OCI-LY7 (cell line): ENCODE data around the gene TANC1. TPM values are rescaled to one million over a fixed set of nuclear protein-coding genes. Genes with fewer than 3 reads are reported as not detected.

Source experiments
- BruUV-seq: library from RNA; stranded (reverse); fragments of 400-500 nt; replicated peaks from 2 replicates; lab custom pipeline; 2021; lab: Mats Ljungman, UMichigan
- CTCF ChIA-PET: fragments of 300-600 bp; sonication (Branson Sonifier 250); formaldehyde crosslinking; loops from one replicate; lab custom pipeline; 2022; ENCODE audit warnings: antibody characterized with exemption; ENCODE audit not compliant: unreplicated experiment; lab: Charles Lee
- POLR2A ChIA-PET: fragments of 300-600 bp; sonication (Branson Sonifier 250); formaldehyde crosslinking; loops from one replicate; lab custom pipeline; 2022; ENCODE audit warnings: antibody characterized with exemption; lab: Charles Lee
- DNase-seq: peaks from one replicate; pipeline ENCODE4 v3.0.0-alpha.2; 2015; ENCODE audit warnings: low spot score
- H2AFZ ChIP-seq: fragments of 200-600 bp; sonication (generic), shearing (Covaris generic); 2 replicates; pipeline ENCODE4 v1.6.1; 2014; ENCODE audit warnings: mild to moderate bottlenecking, antibody characterized with exemption, low read length, moderate library complexity
- H3K27ac ChIP-seq: fragments of 200-600 bp; sonication (generic); 2 replicates; pipeline ENCODE4 v1.5.1; 2014; ENCODE audit warnings: mixed run types, low read depth, mild to moderate bottlenecking, moderate library complexity, low read length, inconsistent platforms; ENCODE audit not compliant: poor library complexity, severe bottlenecking
- H3K36me3 ChIP-seq: fragments of 200-600 bp; sonication (generic); 2 replicates; pipeline ENCODE4 v1.6.1; 2014; ENCODE audit warnings: mild to moderate bottlenecking, antibody characterized with exemption, low read length, moderate library complexity, mixed read lengths; ENCODE audit not compliant: insufficient read depth
- H3K4me1 ChIP-seq: fragments of 200-600 bp; sonication (generic); 2 replicates; pipeline ENCODE4 v1.5.1; 2014; ENCODE audit warnings: mild to moderate bottlenecking, low read length; ENCODE audit not compliant: insufficient read depth, poor library complexity, severe bottlenecking
- H3K4me2 ChIP-seq: fragments of 200-600 bp; sonication (generic); 2 replicates; pipeline ENCODE4 v1.6.1; 2014; ENCODE audit warnings: mild to moderate bottlenecking, low read length
- H3K4me3 ChIP-seq: fragments of 200-600 bp; sonication (generic); 2 replicates; pipeline ENCODE4 v1.5.1; 2014; ENCODE audit warnings: mild to moderate bottlenecking, low read depth, low read length; ENCODE audit not compliant: poor library complexity, severe bottlenecking
- H3K79me2 ChIP-seq: fragments of 200-600 bp; sonication (generic); 2 replicates; pipeline ENCODE4 v1.6.1; 2016; ENCODE audit warnings: low read depth, mild to moderate bottlenecking, low read length, moderate library complexity, mixed read lengths; ENCODE audit not compliant: insufficient read depth
- H3K9me2 ChIP-seq: fragments of 200-600 bp; sonication (generic); 2 replicates; pipeline ENCODE4 v1.6.1; 2016; ENCODE audit warnings: mild to moderate bottlenecking, low read length, mixed read lengths; ENCODE audit not compliant: insufficient read depth
- H3K9me3 ChIP-seq: fragments of 200-600 bp; sonication (generic); 2 replicates; pipeline ENCODE4 v1.6.1; 2014; ENCODE audit warnings: mild to moderate bottlenecking, mixed run types, low read length, mixed read lengths
- H4K20me1 ChIP-seq: fragments of 200-600 bp; sonication (generic); 2 replicates; pipeline ENCODE4 v1.6.1; 2014; ENCODE audit warnings: mild to moderate bottlenecking, antibody characterized with exemption, low read length, moderate library complexity, mixed read lengths; ENCODE audit not compliant: insufficient read depth
- CTCF ChIP-seq: fragments of 200-600 bp; sonication (generic); conservative IDR thresholded peaks from 2 replicates; pipeline ENCODE4 v1.5.1; 2014; ENCODE audit warnings: mild to moderate bottlenecking, antibody characterized with exemption, low read length, moderate library complexity, mixed read lengths
- EZH2phosphoT487 ChIP-seq: fragments of 200-600 bp; sonication (generic); IDR thresholded peaks from 2 replicates; pipeline ENCODE4 v1.6.1; 2018; ENCODE audit warnings: low read depth, borderline replicate concordance, mild to moderate bottlenecking, mixed run types, antibody characterized with exemption, low read length, moderate library complexity, mixed read lengths
- intact Hi-C: fragments of 100-400 bp; cut with micrococcal nuclease; formaldehyde crosslinking; loops from one replicate; pipeline ENCODE4 v1.10.0; 2022; ENCODE audit not compliant: unreplicated experiment
- total RNA-seq, 2 experiments: library from RNA; depleted of rRNA in 1 of 2; stranded (reverse); fragments of >200 nt in 1 of 2; shearing (Covaris generic) in 1 of 2; gene quantifications; 2 replicates each; pipeline ENCODE4 v1.2.3, GENCODE V29; 2014 to 2022

TANC1 gene
- total RNA-seq, 2 experiments from 2014 or later, result 0.04 TPM; not detected in 1

GRCh38 chr2:159050426-159050825 lies 82.0 kb downstream of the TANC1 start:
- no TSS peak for BruUV-seq
- H3K4me2 ChIP-seq, result no peak overlapping the region
- TF ChIP-seq EZH2phosphoT487 (no peak), CTCF (no peak)
- intact Hi-C loops, result no loop called here
- no peaks in the 10 kb centered on the region for H3K36me3 ChIP-seq
- no peak for DNase-seq
- ChIA-PET POLR2A (no interaction called here), CTCF (no interaction called here)
- no peaks in the 10 kb centered on the region for H3K9me3 ChIP-seq
- H2AFZ ChIP-seq, result no peak overlapping the region
- no peak overlapping the region for H3K27ac ChIP-seq
- no peaks in the 10 kb centered on the region for H3K9me2 ChIP-seq
- no peaks in the 10 kb centered on the region for H3K79me2 ChIP-seq
- no peaks in the 10 kb centered on the region for H4K20me1 ChIP-seq
- no peaks in the 10 kb centered on the region for H3K4me1 ChIP-seq
- no peak overlapping the region for H3K4me3 ChIP-seq

- no peak overlapping the region for H3K4me2 ChIP-seq
- no TSS peak for BruUV-seq
- intact Hi-C loops, result no loop called here
- no peaks in the 10 kb centered on the region for H3K36me3 ChIP-seq
- no peaks in the 10 kb centered on the region for H3K4me1 ChIP-seq
- ChIA-PET CTCF (no interaction called here), POLR2A (interaction anchor here (0.6 kb wide), 1 partner anchor 876 kb away, joined by 3 read pairs; no protein-coding TSS in a partner anchor)
- no peak overlapping the region for H2AFZ ChIP-seq
- no peak for DNase-seq
- no peaks in the 10 kb centered on the region for H3K9me2 ChIP-seq
- no peaks in the 10 kb centered on the region for H4K20me1 ChIP-seq
- H3K27ac ChIP-seq, result no peak overlapping the region
- TF ChIP-seq CTCF, result no peak
- TF ChIP-seq EZH2phosphoT487, result no peak
- H3K9me3 ChIP-seq, result no peaks in the 10 kb centered on the region
- no peaks in the 10 kb centered on the region for H3K79me2 ChIP-seq
- H3K4me3 ChIP-seq, result no peak overlapping the region
Observed at GRCh38 chr2:159051133-159051532, 82.7 kb downstream of the TANC1 start.

GRCh38 chr2:159051661-159052060 lies 83.2 kb downstream of the TANC1 start:
- CTCF ChIA-PET, result no interaction called here
- H3K36me3 ChIP-seq, result no peaks in the 10 kb centered on the region
- intact Hi-C loops, result no loop called here
- H3K4me1 ChIP-seq, result no peaks in the 10 kb centered on the region
- H2AFZ ChIP-seq, result no peak overlapping the region
- no peaks in the 10 kb centered on the region for H3K79me2 ChIP-seq
- no peaks in the 10 kb centered on the region for H3K9me2 ChIP-seq
- DNase-seq, result no peak
- no peaks in the 10 kb centered on the region for H3K9me3 ChIP-seq
- POLR2A ChIA-PET, result interaction anchor here (0.6 kb wide), 1 partner anchor 875 kb away, joined by 3 read pairs; no protein-coding TSS in a partner anchor
- BruUV-seq, result no TSS peak
- no peaks in the 10 kb centered on the region for H4K20me1 ChIP-seq
- no peak overlapping the region for H3K27ac ChIP-seq
- no peak overlapping the region for H3K4me2 ChIP-seq
- TF ChIP-seq CTCF, result no peak
- TF ChIP-seq EZH2phosphoT487, result no peak
- no peak overlapping the region for H3K4me3 ChIP-seq
